HepG2 (cell line): ENCODE measurements around the gene CAMK1. TPM values are rescaled to one million over a fixed set of nuclear protein-coding genes. Genes with fewer than 3 reads are reported as not detected.

ENCODE experiments used
- ATAC-seq: fragments of 200-7000 bp; cut with Tn5 transposase; 3 replicates; pipeline ENCODE4 v1.9.1; 2020; ENCODE audit warnings: mild to moderate bottlenecking, moderate library complexity
- BruUV-seq: library from RNA; stranded (reverse); fragments of 400-500 nt; replicated peaks from 2 replicates; lab custom pipeline; 2021; lab: Mats Ljungman, UMichigan
- CTCF ChIA-PET: fragments of 300-600 bp; formaldehyde crosslinking; extraction: SDS; loops from one replicate; lab custom pipeline; 2021; ENCODE audit warnings: low total read pairs, inconsistent platforms, low intra/inter-chr PET ratio; lab: Yijun Ruan, JAX
- POLR2A ChIA-PET: fragments of 350-600 bp; sonication (Branson Sonifier 250); formaldehyde crosslinking; loops from one replicate; lab custom pipeline; 2020; ENCODE audit warnings: antibody characterized with exemption, inconsistent platforms; lab: Yijun Ruan, JAX
- DNase-seq: peaks from one replicate; pipeline ENCODE4 v3.0.0-alpha.2; 2015; ENCODE audit warnings: low spot score
- FAIRE-seq: peaks from 3 replicates; lab custom pipeline; 2011; peaks lifted over from hg19 to GRCh38; lab: Jason Lieb, UNC
- H2AFZ ChIP-seq: one replicate; pipeline ENCODE4 v1.6.1; 2011; ENCODE audit warnings: low read length, inconsistent platforms
- H3K27ac ChIP-seq: fragments of 300-600 bp; 3 replicates; pipeline ENCODE4 v1.8.0; 2011; ENCODE audit warnings: mixed run types, mild to moderate bottlenecking, mixed read lengths, low read length, inconsistent platforms; ENCODE audit not compliant: insufficient read depth; ENCODE audit errors: extremely low read length
- H3K27me3 ChIP-seq, 2 experiments: fragments of 200-600 bp in 1 of 2; 2 replicates in 1 of 2; 3 replicates in 1 of 2; pipeline versions ENCODE4 v1.6.0 to v1.8.0; 2011; ENCODE audit warnings: low read length in 2 of 2, mild to moderate bottlenecking in 2 of 2, moderate library complexity in 2 of 2, inconsistent platforms in 1 of 2; ENCODE audit not compliant: insufficient read depth in 2 of 2, control insufficient read depth in 1 of 2
- H3K36me3 ChIP-seq, 2 experiments: fragments of 200-600 bp in 1 of 2; replicated peaks in 1 of 2; 2 replicates in 1 of 2; 3 replicates in 1 of 2; pipeline versions ENCODE4 v1.5.1 to v1.8.0; 2011; ENCODE audit warnings: low read length in 2 of 2, inconsistent platforms in 1 of 2; ENCODE audit not compliant: insufficient read depth in 2 of 2, control insufficient read depth in 1 of 2
- H3K4me1 ChIP-seq: 2 replicates; pipeline ENCODE4 v1.5.1; 2012; ENCODE audit warnings: low read length, inconsistent platforms; ENCODE audit not compliant: insufficient read depth
- H3K4me2 ChIP-seq: 2 replicates; pipeline ENCODE4 v1.6.0; 2011; ENCODE audit warnings: low read depth, low read length, inconsistent platforms
- H3K4me3 ChIP-seq, 3 experiments: fragments of 200-600 bp in 1 of 3; sonication (generic), shearing (Covaris generic) in 1 of 3; replicated peaks in 1 of 3; 2 replicates each; pipeline ENCODE4 v1.5.1; 2011 to 2016; ENCODE audit warnings: low read length in 3 of 3, inconsistent platforms in 2 of 3, low read depth in 2 of 3, mild to moderate bottlenecking in 2 of 3, control low read depth in 1 of 3, mixed read lengths in 1 of 3; ENCODE audit not compliant: insufficient read depth in 1 of 3
- H3K79me2 ChIP-seq: one replicate; pipeline ENCODE4 v1.6.1; 2011; ENCODE audit warnings: low read length, inconsistent platforms; ENCODE audit not compliant: insufficient read depth
- H3K9ac ChIP-seq: 2 replicates; pipeline ENCODE4 v1.6.0; 2011; ENCODE audit warnings: mild to moderate bottlenecking, low read depth, low read length, inconsistent platforms; ENCODE audit not compliant: insufficient read depth
- H3K9me3 ChIP-seq: 2 replicates; pipeline ENCODE4 v1.5.1; 2012; ENCODE audit warnings: mild to moderate bottlenecking, low read length
- H4K20me1 ChIP-seq: 2 replicates; pipeline ENCODE4 v1.6.0; 2011; ENCODE audit warnings: inconsistent platforms, mild to moderate bottlenecking, low read length, moderate library complexity; ENCODE audit not compliant: insufficient read depth
- ARID2 ChIP-seq: sonication (generic); formaldehyde crosslinking; IDR thresholded peaks from 2 replicates; pipeline ENCODE4 v1.8.1; 2022; ENCODE audit warnings: mild to moderate bottlenecking, missing genetic modification reagents, borderline replicate concordance
- ERF ChIP-seq: IDR thresholded peaks from 2 replicates; pipeline ENCODE4 v1.6.1; 2018; ENCODE audit warnings: missing biosample characterization, missing genetic modification reagents
- MTF2 ChIP-seq: sonication (generic); formaldehyde crosslinking; IDR thresholded peaks from 2 replicates; pipeline ENCODE4 v1.5.0; 2020; ENCODE audit warnings: missing genetic modification reagents, borderline replicate concordance
- NCOA1 ChIP-seq: sonication (generic); formaldehyde crosslinking; IDR thresholded peaks from 2 replicates; pipeline ENCODE4 v1.9.0; 2021; ENCODE audit warnings: missing genetic modification reagents
- SAP130 ChIP-seq: IDR thresholded peaks from 2 replicates; pipeline ENCODE4 v1.6.1; 2016; ENCODE audit warnings: low read depth
- SP2 ChIP-seq: sonication (generic); formaldehyde crosslinking; IDR thresholded peaks from 2 replicates; pipeline ENCODE4 v1.5.1; 2020; ENCODE audit warnings: mild to moderate bottlenecking, missing genetic modification reagents
- WGBS: methylation state at CpG from one replicate; pipeline ENCODE4 v1.1.6; 2017; ENCODE audit warnings: low lambda C conversion rate; 5-methylcytosine and 5-hydroxymethylcytosine counted together
- in situ Hi-C: cut with HindIII; loops from 2 replicates; pipeline ENCODE4 v1.10.0; 2017; ENCODE audit warnings: low pct_unique_long_range_greater_than_20kb; ENCODE audit not compliant: extremely low pct_ligation_motif_present
- intact Hi-C: fragments of 100-400 bp; cut with micrococcal nuclease; formaldehyde crosslinking; loops from one replicate; pipeline ENCODE4 v1.10.0; 2022; ENCODE audit not compliant: unreplicated experiment
- polyA plus RNA-seq, 8 experiments: library from polyadenylated mRNA; depleted of rRNA in 3 of 8; stranded (reverse) in 7 of 8; unstranded in 1 of 8; fragments of >200 nt; fragmentation: Illumina TruSeq in 4 of 8; extraction: Trizol in 4 of 8; gene quantifications; 2 replicates each; pipeline versions ENCODE4 v1.2.1 to v1.2.3, GENCODE V29; 2011 to 2016; ENCODE audit warnings: low read depth in 4 of 8, missing spikeins in 1 of 8, mixed read lengths in 1 of 8; ENCODE audit not compliant: insufficient read depth in 1 of 8
- total RNA-seq, 5 experiments: library from RNA; depleted of rRNA; stranded (reverse); fragments of >200 nt; fragmentation: Illumina TruSeq; extraction: Trizol; gene quantifications; 2 replicates each; pipeline ENCODE4 v1.2.3, GENCODE V29; 2016; ENCODE audit warnings: low read depth in 1 of 5

The CAMK1 gene
- total and polyA plus RNA-seq, 2 of the 13 experiments (the other 11 are each of a cell fraction or from before 2014, with no cell fraction given) = 26.4 to 53.3 TPM

GRCh38 chr3:9732080-9732739 lies 37.5 kb downstream of the CAMK1 start:
- intact Hi-C loops = no loop called here
- Histone ChIP-seq H3K27me3 (no peaks in the 10 kb centered on the region; a peak in 1 of 5 replicates), H3K9me3 (no peaks in the 10 kb centered on the region), H3K36me3 (peaks cover 12 to 39% of the 10 kb centered on the region in 2 experiments; a peak in 4 of 5 replicates), H3K4me2 (peak overlapping the region; percentile 90), H4K20me1 (peaks cover 6% of the 10 kb centered on the region), H3K27ac (peak overlapping the region; percentile 99), H3K4me3 (peak overlapping the region; percentile 89 to 99 (median 96)), H3K4me1 (peaks cover 23% of the 10 kb centered on the region), H3K79me2 (peaks cover 24% of the 10 kb centered on the region), H2AFZ (no peak overlapping the region), H3K9ac (peak overlapping the region; percentile 100)
- WGBS = 0% methylated on average over 7 of the region's 41 CpGs
- DNase-seq (no peak), FAIRE-seq (no peak), ATAC-seq (peak; percentile 39)
- BruUV-seq = no TSS peak
- no peak for TF ChIP-seq SAP130 (CRISPR knock-in tag)
- TF ChIP-seq NCOA1 = 0 out of 2 replicates have a peak, but pooled peaks have one; percentile 25
- 0 out of 2 replicates have a peak, but pooled peaks have one; percentile 10 for TF ChIP-seq ERF (CRISPR knock-in tag)
- TF ChIP-seq MTF2 (CRISPR knock-in tag) = 0 out of 2 replicates have a peak, but pooled peaks have one; percentile 1
- 0 out of 2 replicates have a peak, but pooled peaks have one; percentile 0 for TF ChIP-seq SP2 (CRISPR knock-in tag)
- 0 out of 2 replicates have a peak, but pooled peaks have one; percentile 31 for TF ChIP-seq ARID2 (CRISPR knock-in tag)
- ChIA-PET POLR2A (interaction anchor here (1.1 to 4.3 kb wide), 6 partner anchors 18 to 410 kb away, joined by 3 to 40 read pairs (median 9); partner anchors contain the start of genes ARPC4, CAMK1, OGG1 and TADA3), CTCF (no interaction called here)
- in situ Hi-C loops = no loop called here
